NCI-H1930 (cell line): ENCODE results near the gene OR52B6.
"Not testable (repeated sequence)": the region's sequence is repeated elsewhere in the genome, so short reads cannot be mapped to it uniquely, and the experiment has no call there.

Source experiments
- DNase-seq, 2 experiments: peaks; one replicate each; lab custom pipeline; 2025; lab: John Stamatoyannopoulos, UW

Gene OR52B6

DNA sequence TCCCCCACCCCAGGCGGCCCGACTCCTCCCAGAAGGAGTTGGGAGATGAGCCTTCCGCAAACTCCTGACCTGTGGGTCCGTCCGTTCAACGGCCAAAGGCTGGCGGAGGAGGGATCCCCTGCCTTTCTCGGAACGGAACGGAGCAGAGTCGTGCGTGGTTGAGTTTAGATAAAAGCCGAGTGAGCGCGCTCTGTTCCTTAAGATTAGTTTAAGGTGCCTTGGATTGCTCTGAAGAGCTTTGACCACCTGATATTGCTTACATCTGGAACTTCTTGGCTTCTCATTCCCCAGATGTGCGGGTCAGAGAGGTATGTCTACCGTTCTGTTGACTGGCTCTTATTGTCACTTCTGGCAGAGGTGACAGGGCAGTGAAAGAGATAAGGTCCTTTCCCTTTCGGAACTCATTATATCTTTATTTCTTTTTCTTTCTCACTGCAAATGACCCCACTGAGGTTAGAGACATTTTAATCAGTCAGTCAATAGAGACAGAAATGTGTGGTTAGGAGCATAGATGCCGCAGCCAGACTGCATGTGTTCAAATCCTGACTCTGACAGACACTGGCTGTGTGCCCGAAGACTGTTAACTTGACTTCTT lies 16.0 kb downstream of the OR52B6 start, which contains the start of gene TRIM6:
Gene TRIM6 (plus strand): TSS at position 31 of the 595 bp plus-strand sequence. CDS start 261 bp downstream, at position 292.
- no peak for DNase-seq

- DNase-seq, result no peak
Measured at GRCh38 chr11:5597953-5598352, 17.3 kb downstream of the OR52B6 start.

GRCh38 chr11:5600374-5600851 lies 19.7 kb downstream of the OR52B6 start:
- peak in 1 of 2 experiments; percentile 17 for DNase-seq

DNA sequence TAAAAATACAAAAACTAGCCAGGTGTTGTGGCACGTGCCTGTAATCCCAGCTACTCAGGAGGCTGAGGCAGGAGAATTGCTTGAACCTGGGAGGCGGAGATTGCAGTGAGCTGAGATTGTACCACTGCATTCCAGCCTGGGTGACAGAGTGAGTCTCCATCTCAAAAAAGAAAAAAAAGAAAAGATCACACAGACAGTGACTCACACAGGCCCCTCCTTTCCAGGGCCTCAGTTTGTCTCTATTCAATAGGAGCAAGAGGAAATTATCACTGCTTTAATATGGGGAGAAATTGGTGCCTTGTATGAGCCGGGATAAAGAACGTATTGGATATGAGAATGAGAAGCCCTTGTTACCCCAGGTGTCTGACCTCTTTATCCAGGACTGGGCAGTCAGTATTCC lies 22.1 kb downstream of the OR52B6 start:
- not testable (repeated sequence) for DNase-seq

- no peak for DNase-seq
Measured at GRCh38 chr11:5603326-5603725, 22.6 kb downstream of the OR52B6 start.

DNA sequence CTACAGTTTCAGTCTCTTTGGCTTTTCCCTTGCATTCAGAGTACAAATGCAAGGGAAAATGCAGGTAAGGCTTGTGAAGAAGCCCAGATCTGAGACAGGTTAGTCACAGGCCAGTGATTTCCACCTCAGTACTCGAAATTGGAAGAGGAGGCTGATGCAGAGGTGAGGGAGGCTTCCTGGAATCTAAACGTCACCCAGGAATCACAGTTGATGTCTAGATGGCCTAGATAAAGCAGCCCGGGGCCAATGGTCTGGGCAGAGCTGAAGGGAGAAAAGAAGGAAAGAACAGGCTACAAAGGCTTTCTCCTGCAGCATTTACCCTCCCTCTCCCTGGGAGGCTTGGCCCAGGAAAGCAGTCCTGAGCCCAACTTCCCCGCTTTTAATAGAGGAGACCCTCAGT lies 24.2 kb downstream of the OR52B6 start:
- DNase-seq, result no peak

DNA sequence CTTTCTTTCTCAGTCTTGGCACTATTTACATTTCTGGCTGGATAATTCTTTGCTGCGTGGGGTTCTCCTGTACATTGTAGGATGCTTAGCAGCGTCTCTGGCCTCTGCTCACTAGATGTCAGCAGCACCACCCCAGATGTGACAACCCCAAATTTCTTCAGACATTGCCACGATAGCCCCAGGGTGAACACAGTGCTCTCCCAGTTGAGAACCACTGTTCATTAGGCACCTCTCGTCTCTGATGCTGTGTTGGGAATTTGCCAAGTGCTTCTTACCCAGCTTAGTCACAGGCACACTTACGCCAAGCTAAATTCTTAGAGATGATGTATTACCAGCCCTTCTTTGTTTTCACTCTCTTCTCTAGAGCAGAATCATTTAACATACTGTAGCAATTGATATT lies 25.2 kb downstream of the OR52B6 start:
- no peak for DNase-seq

DNA sequence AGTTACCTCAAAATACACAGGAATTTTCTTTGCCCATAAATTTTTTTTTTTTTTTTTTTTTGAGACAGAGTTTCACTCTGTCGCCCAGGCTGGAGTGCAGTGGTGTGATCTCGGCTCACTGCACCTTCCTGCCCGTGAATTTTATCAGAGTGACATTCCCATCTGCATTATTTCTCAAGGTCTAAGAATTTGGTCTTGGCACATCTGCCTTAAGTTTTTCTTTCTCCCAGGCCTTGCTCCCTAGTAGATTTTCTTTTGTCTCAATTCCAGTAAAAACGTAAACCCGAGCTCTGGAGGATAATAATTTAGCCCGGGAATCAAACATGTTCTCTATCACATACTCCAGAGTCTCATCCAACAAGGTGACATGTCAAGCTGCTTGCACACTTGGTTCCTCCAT lies 28.1 kb downstream of the OR52B6 start:
- DNase-seq, result no peak

- DNase-seq, result no peak
Measured at GRCh38 chr11:5610446-5610845, 29.8 kb downstream of the OR52B6 start.

DNA sequence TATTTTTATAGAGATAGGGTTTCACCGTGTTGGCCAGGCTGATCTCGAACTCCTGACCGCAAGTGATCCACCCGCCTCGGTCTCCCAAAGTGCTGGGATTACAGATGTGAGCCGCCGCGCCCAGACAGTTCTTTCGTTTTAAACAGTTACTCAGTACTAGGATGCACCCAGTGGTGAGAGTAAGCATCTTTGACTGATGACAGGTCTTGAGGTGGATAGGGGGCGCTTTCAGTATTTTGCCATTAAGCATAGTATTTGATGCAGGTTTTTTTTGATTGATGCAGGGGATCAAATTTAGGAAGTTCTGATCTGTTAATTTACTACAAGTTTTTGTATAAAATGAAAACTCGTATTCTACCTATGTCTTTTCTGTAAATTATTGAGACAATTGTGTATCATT lies 30.9 kb downstream of the OR52B6 start:
- no peak for DNase-seq

DNA sequence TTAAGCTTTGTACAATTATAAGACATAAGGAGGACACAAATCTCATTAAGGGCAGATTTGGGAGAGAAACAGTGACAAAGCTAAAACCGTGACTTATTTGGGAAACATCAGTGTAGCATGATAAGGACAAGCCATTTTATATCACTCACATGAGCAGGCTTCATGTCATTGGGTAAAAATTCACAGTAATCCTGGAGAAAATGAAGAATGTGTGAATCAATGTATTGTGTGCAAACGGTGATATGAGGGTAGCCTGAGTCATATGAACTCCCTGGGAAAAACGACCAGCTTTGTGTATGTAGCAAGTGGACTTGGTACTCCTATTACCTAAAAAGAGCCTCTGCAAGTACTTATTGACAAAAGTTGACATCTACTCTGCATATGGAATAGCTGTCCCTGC lies 38.1 kb downstream of the OR52B6 start:
- DNase-seq, result no peak

DNA sequence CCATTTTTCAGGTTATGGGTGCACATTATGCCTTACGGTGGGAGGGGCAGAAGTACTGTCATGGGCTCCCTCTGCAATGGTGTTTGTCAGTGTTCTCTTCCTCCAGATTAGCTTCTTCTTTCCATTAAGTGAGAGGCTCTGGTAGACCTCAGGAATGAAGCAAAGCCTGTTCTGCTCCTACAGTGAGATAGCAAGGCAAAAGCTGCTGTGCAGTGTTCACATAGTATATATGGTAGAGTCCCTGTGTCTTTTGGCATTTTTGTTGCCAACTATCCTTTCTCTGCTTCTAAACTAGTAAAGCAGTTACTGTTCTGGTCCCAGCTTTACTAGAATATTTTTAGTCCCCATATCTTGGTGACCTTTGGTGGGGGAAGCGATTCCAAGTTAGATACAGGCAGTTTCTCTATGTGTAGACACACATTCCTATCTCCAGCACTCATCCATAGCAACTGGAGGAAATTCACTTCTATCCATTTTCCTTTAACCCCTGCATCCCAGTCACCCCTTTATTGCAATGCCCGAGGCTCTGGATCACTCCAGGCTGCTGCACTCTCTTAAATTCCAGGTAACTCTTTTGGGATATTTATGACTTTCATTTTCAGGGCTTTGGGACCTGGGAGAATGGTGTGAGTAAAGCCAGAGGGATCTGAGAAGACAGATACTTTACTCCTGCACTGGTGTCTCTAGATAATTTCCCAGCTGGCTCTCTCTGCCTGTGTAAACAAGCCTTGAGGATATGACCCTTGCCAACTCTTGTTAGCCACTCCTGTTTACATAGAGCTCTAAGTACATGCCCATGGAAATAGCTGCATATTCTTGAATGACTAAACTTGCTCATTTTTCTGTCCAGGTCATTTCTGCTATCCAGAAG lies 40.2 kb downstream of the OR52B6 start:
- no peak for DNase-seq

DNA sequence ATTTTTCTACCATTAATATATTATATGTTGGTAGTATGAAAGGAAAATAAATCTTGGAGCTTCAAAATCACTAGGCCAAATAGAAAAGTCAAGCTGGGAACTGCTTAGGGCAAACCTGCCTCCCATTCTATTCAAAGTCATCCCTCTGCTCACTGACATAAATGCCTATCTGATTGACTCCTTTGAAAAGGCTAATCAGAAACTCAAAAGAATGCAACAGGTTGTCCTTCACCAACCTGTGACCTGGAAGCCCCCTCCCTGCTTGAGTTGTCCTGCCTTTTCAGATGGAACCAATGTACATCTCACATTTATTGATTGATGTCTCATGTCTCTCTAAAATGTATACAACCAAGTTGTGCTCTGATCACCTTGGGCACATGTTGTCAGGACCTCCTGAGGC lies 40.9 kb downstream of the OR52B6 start:
- DNase-seq, result no peak

DNA sequence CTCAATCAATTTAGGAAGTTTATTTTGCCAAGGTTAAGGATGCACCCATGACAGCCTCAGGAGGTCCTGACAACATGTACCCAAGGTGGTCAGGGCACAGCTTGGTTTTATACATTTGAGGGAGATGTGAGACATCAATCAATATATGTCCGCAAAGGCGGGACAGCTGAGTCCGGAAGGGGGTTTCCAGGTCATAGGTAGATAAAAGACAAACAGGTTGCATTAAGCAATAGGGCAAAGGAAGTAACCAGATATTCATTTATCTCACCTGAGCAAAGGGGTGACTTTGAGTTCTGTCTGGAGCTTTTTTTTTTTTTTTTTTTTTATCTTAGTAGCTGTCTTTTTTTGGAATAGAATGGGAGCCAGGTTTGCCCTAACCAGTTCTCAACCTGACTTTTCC lies 42.1 kb downstream of the OR52B6 start:
- no peak for DNase-seq

- DNase-seq, result no peak
Measured at GRCh38 chr11:5624489-5625279, 44.0 kb downstream of the OR52B6 start, which contains the start of gene TRIM34. Gene TRIM34, plus strand, starts transcription at chr11:5625001. Its CDS starts 7,331 bp downstream, at chr11:5632332.

DNA sequence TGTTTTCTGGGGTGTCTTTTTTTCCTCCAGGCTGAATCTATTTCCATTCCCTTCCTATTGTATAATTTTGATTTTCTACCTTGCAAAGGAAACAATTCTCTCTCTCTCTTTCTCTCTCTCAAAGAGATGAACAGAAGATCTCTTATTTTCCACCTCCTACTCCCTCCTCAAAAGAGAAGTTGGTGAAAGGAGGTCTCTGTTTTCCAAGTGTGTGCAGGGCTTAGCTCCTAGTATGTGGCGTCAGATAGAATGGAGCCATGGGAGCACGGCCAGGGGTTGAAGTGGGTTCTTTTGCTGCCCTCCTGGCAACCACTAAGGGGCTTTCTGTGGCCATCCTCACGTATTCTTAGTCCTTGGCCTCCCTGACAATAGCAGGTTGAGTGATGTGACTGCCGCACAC lies 44.6 kb downstream of the OR52B6 start:
- DNase-seq, result no peak

- DNase-seq, result no peak
Measured at GRCh38 chr11:5626196-5626595, 45.5 kb downstream of the OR52B6 start.

- DNase-seq, result no peak
Measured at GRCh38 chr11:5631417-5631816, 50.7 kb downstream of the OR52B6 start.
